Upper lobe of left lung (tissue), 4 donors: Measurements from ENCODE around the gene ADAMTS16.

Experiments used
- POLR2A ChIP-seq, 4 donors: fragments of 450-650 bp; IDR thresholded peaks; one replicate each; pipeline ENCODE4 v1.5.1; 2016 to 2017; ENCODE audit warnings: antibody characterized with exemption in 4 of 4, mild to moderate bottlenecking in 2 of 4
- POLR2AphosphoS5 ChIP-seq, 2 donors: sonication (generic); formaldehyde crosslinking; IDR thresholded peaks; one replicate each; pipeline ENCODE4 v1.5.1; 2017; ENCODE audit warnings: antibody characterized with exemption in 2 of 2
- TF ChIP-seq, protein P1 (sequence below), 6 experiments: fragments of 450-650 bp in 4 of 6; fragments of 200-600 bp in 2 of 6; sonication (generic) in 2 of 6; IDR thresholded peaks; one replicate each; pipeline ENCODE4 v1.5.1; 2016 to 2019; ENCODE audit warnings: antibody characterized with exemption in 6 of 6

DNA sequence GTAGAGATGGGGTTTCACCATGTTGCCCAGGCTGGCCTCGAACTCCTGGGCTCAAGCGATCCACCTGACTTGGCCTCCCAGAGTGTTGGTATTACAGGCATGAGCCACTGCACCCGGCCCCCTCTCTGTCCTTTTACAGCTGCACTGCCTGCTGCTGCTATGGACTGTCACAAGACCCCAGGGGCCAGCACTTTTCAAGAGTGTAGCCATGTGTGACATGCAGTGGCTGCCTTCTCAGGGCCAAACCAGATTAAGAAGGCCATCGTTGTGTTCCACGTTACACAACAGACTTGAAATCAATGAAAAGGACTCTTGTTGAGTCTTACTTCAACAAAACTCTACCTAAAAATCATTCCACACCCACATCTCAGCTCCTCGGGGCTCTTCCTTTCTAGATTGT lies 203.4 kb downstream of the ADAMTS16 start:
- TF ChIP-seq POLR2A (IDR thresholded peaks at IDR 0.05): no peak
- TF ChIP-seq, protein P1, sequence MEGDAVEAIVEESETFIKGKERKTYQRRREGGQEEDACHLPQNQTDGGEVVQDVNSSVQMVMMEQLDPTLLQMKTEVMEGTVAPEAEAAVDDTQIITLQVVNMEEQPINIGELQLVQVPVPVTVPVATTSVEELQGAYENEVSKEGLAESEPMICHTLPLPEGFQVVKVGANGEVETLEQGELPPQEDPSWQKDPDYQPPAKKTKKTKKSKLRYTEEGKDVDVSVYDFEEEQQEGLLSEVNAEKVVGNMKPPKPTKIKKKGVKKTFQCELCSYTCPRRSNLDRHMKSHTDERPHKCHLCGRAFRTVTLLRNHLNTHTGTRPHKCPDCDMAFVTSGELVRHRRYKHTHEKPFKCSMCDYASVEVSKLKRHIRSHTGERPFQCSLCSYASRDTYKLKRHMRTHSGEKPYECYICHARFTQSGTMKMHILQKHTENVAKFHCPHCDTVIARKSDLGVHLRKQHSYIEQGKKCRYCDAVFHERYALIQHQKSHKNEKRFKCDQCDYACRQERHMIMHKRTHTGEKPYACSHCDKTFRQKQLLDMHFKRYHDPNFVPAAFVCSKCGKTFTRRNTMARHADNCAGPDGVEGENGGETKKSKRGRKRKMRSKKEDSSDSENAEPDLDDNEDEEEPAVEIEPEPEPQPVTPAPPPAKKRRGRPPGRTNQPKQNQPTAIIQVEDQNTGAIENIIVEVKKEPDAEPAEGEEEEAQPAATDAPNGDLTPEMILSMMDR (IDR thresholded peaks at IDR 0.05): no peak
- TF ChIP-seq POLR2AphosphoS5 (IDR thresholded peaks at IDR 0.05): no peak
